ENCODE data around the gene PYCARD. TPM values are rescaled to one million over a fixed set of nuclear protein-coding genes. Genes with fewer than 3 reads are reported as not detected.

PYCARD gene
- total and polyA plus RNA-seq, 9 of the 15 experiments (the other 6 are each of a cell fraction or from before 2014, with no cell fraction given) = 1.3 to 28.4 (median 6.0) TPM

- WGBS (ENCODE audit: insufficient coverage, low coverage, missing lambda C conversion rate) = 98% methylated on average over 9 of the region's 14 CpGs
- H3K36me3 ChIP-seq (ENCODE audit: control insufficient read depth, insufficient read depth, low read length) = peaks cover 88% of the 10 kb centered on the region
- DNase-seq (ENCODE audit: extremely low read depth in 1 of 4, low spot score in 3 of 4) (peak in 2 of 4 experiments; percentile 30 to 31), ATAC-seq (no peak), FAIRE-seq (no peak)
- peaks cover 99% of the 10 kb centered on the region for H3K79me2 ChIP-seq (ENCODE audit: control insufficient read depth, insufficient read depth, low read length)
- BruUV-seq (replicated peaks) = no TSS peak
- in situ Hi-C loops (cut with MboI) = no loop called here
- H3K9me3 ChIP-seq (replicated peaks; ENCODE audit: control insufficient read depth, insufficient read depth, low read depth, low read length) = no peaks in the 10 kb centered on the region
- no peak overlapping the region for H3K27ac ChIP-seq (ENCODE audit: extremely low read depth, low read depth, low read length)
- ChIA-PET CTCF (ENCODE audit: low intra/inter-chr PET ratio) (no interaction called here), POLR2A (interaction anchor here (0.6 to 3.5 kb wide), 7 partner anchors 10 to 265 kb away, joined by 3 to 31 read pairs (median 4); no protein-coding TSS in a partner anchor)
- peaks cover 8% of the 10 kb centered on the region for H3K9me1 ChIP-seq (ENCODE audit: control insufficient read depth, insufficient read depth, low read length)
- peaks cover 14% of the 10 kb centered on the region in 2 experiments for H3K4me1 ChIP-seq (replicated peaks in 1 of 2; ENCODE audit: control insufficient read depth in 2 of 2, insufficient read depth in 2 of 2, low read length in 2 of 2)
- TF ChIP-seq RBFOX2 (IDR thresholded peaks at IDR 0.05; ENCODE audit: low read depth, low read length) (peak; percentile 78), POLR2G (IDR thresholded peaks at IDR 0.05; ENCODE audit: low read depth, low read length) (peak; percentile 64), SUPT5H (IDR thresholded peaks at IDR 0.05) (0 out of 2 replicates have a peak, but pooled peaks have one; percentile 41), RBM22 (IDR thresholded peaks at IDR 0.05; ENCODE audit: low read depth, low read length, poor library complexity, severe bottlenecking) (peak; percentile 87), FIP1L1 (IDR thresholded peaks at IDR 0.05; ENCODE audit: low read depth, low read length, poor library complexity, severe bottlenecking) (no peak)
- H3K4me3 ChIP-seq = no peak overlapping the region
- no peak overlapping the region for H3K9ac ChIP-seq (ENCODE audit: insufficient read depth in 1 of 2, low read depth in 2 of 2, low read length in 2 of 2)
- peaks cover 49% of the 10 kb centered on the region for H4K20me1 ChIP-seq (replicated peaks; ENCODE audit: control insufficient read depth, insufficient read depth, low read length)
- H3K4me2 ChIP-seq (ENCODE audit: insufficient read depth, low read length) = no peak overlapping the region
- H2AFZ ChIP-seq (ENCODE audit: low read depth, low read length) = no peak overlapping the region
- H3K27me3 ChIP-seq (ENCODE audit: control insufficient read depth in 2 of 2, insufficient read depth in 2 of 2, low read length in 2 of 2) = no peaks in the 10 kb centered on the region; a peak in 1 of 5 replicates
- intact Hi-C loops (cut with micrococcal nuclease) = loop anchor here (1.0 to 10.0 kb wide), 2 partner anchors 8 to 260 kb away; partner anchors contain the start of gene ZNF843
Measured at GRCh38 chr16:31184888-31185287, 17.7 kb downstream of the PYCARD start.

Measured in K562 (cell line).